ENCODE results near the gene PITX2. TPM values are rescaled to one million over a fixed set of nuclear protein-coding genes. Genes with fewer than 3 reads are reported as not detected.
A peak's percentile ranks its signal among the peaks of the same experiment; 100 is the strongest.
"Not testable (repeated sequence)": the region's sequence is repeated elsewhere in the genome, so short reads cannot be mapped to it uniquely, and the experiment has no call there.

PITX2 gene
- total RNA-seq, 2 donors from 2014 or later = not detected

GRCh38 chr4:110610620-110610939 lies 12.3 kb downstream of the PITX2 start:
- Mint-ChIP-seq H3K36me3 (peaks cover 0 to 11% of the 10 kb centered on the region in 2 donors), H3K9me3 (no peaks in the 10 kb centered on the region), H3K27ac (no peak overlapping the region)
- no peak for ATAC-seq
- no peak for DNase-seq (ENCODE audit: low spot score in 2 of 2)

- Mint-ChIP-seq H3K27ac (no peak overlapping the region), H3K9me3 (no peaks in the 10 kb centered on the region), H3K36me3 (peaks cover 0 to 11% of the 10 kb centered on the region in 2 donors)
- ATAC-seq = no peak
- DNase-seq (ENCODE audit: low spot score in 2 of 2) = no peak
Measured at GRCh38 chr4:110609044-110609750, 13.7 kb downstream of the PITX2 start.

- ATAC-seq (peak in 1 of 2 donors; percentile 35), DNase-seq (ENCODE audit: low spot score in 2 of 2) (no peak)
- Mint-ChIP-seq H3K9me3 (no peaks in the 10 kb centered on the region), H3K36me3 (peaks cover 0 to 11% of the 10 kb centered on the region in 2 donors), H3K27ac (no peak overlapping the region)
Measured at GRCh38 chr4:110605077-110605476, 17.8 kb downstream of the PITX2 start.

DNA sequence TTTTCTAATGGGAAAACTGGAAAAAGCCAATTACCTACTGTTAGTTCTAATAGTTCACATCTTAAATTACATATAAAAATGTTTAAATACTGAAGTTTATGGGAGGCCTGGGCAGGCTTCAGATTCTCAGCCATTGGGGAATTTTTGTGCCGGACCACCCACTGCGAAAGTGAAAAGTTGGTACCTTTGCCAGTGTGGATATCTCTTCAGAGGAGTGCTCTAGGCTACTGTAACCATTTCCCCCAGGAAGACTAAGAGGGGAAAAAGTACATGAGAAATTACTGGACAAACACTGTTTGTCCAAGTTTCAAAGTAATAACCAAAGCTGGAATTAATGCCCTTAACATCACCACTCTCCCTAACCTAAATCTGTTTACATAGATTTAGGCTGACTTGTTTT lies 20.8 kb downstream of the PITX2 start:
- H3K27ac Mint-ChIP-seq = no peak overlapping the region
- no peak for DNase-seq (ENCODE audit: low spot score in 2 of 2)
- H3K9me3 Mint-ChIP-seq = peaks cover 0 to 6% of the 10 kb centered on the region in 2 donors
- no peak for ATAC-seq
- no peaks in the 10 kb centered on the region for H3K36me3 Mint-ChIP-seq

GRCh38 chr4:110597582-110597981 lies 25.3 kb downstream of the PITX2 start:
- no peak for ATAC-seq
- peaks cover 3 to 10% of the 10 kb centered on the region in 2 donors for H3K9me3 Mint-ChIP-seq
- DNase-seq (ENCODE audit: low spot score in 2 of 2) = no peak

GRCh38 chr4:110596431-110596830 lies 26.4 kb downstream of the PITX2 start:
- H3K9me3 Mint-ChIP-seq = peaks cover 3 to 10% of the 10 kb centered on the region in 2 donors
- DNase-seq (ENCODE audit: low spot score in 2 of 2) (no peak), ATAC-seq (no peak)
- H3K27ac Mint-ChIP-seq = no peak overlapping the region
- H3K36me3 Mint-ChIP-seq = peaks cover 0 to 5% of the 10 kb centered on the region in 2 donors

More at GRCh38 chr4:110597582-110597981, 25.3 kb downstream of the PITX2 start:
- H3K27ac Mint-ChIP-seq = no peak overlapping the region
- H3K36me3 Mint-ChIP-seq = peaks cover 0 to 5% of the 10 kb centered on the region in 2 donors

DNA sequence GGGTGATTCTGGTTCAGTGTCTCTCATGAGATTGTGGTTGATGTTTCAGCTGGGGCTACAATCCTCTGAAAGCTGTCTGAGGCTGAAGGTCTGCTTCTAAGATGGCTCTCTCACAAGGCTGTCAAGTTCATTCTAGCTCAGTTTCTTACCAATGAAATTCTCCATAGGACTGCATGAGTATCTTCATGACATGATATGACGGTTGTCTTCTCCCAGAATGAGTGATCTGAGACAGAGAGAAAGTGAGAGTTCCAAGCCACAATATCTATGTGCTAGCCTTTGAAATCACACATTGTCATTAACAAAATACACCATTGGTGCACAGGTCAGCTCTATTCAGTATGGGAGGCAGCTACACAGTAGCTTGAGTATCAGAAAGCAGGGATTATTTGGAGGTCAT lies 27.3 kb downstream of the PITX2 start:
- H3K27ac Mint-ChIP-seq = no peak overlapping the region
- no peak for ATAC-seq
- peaks cover 3 to 10% of the 10 kb centered on the region in 2 donors for H3K9me3 Mint-ChIP-seq
- peaks cover 0 to 5% of the 10 kb centered on the region in 2 donors for H3K36me3 Mint-ChIP-seq
- no peak for DNase-seq (ENCODE audit: low spot score in 2 of 2)

- ATAC-seq (no peak), DNase-seq (ENCODE audit: low spot score in 2 of 2) (no peak)
- Mint-ChIP-seq H3K9me3 (peaks cover 3 to 4% of the 10 kb centered on the region in 2 donors), H3K27ac (no peak overlapping the region), H3K36me3 (no peaks in the 10 kb centered on the region)
Measured at GRCh38 chr4:110589297-110589696, 33.6 kb downstream of the PITX2 start.

GRCh38 chr4:110587666-110588285 lies 35.1 kb downstream of the PITX2 start:
- DNase-seq (ENCODE audit: low spot score in 2 of 2) = no peak
- Mint-ChIP-seq H3K36me3 (no peaks in the 10 kb centered on the region), H3K9me3 (no peaks in the 10 kb centered on the region), H3K27ac (no peak overlapping the region)
- no peak for ATAC-seq

DNA sequence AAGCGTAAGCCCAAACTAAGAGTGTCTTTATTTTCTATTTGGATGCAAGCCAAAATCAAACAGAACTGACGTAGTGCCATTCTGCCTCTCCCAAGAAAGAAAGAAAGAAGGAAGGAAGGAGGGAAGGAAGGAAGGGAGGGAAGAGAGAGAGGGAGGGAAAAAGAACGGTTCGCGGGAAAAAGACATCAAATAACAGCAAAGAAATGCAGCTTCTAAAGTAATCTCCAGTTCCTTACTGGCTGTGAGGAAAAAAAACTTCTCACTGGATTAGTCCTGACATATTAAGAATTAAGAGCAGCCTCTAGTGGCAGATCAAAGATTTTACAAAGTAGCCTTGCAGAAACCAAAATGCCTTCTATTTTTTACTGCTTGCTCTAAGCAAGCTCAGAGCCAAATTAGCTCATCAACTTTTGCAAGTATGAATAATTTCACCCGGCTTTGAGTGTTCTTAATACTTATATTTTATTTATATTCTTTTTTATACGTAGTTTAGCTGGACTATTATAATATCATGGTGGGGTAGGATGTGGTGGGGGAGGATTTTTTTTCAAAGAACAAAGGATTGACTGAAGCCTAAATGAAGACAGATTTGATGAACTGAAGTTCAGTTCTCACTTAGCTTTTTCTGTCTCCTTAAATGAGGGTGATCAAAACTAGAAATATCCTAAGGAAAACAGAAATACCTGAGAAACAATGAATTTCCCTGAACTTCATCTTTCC lies 36.6 kb downstream of the PITX2 start:
- ATAC-seq (no peak), DNase-seq (ENCODE audit: low spot score in 2 of 2) (no peak)
- H3K27ac Mint-ChIP-seq = no peak overlapping the region
- peaks cover 0 to 4% of the 10 kb centered on the region in 2 donors for H3K36me3 Mint-ChIP-seq
- no peaks in the 10 kb centered on the region for H3K9me3 Mint-ChIP-seq

GRCh38 chr4:110576696-110577095 lies 46.2 kb downstream of the PITX2 start:
- H3K36me3 Mint-ChIP-seq; H3K27ac Mint-ChIP-seq; ATAC-seq; DNase-seq (ENCODE audit: low spot score in 2 of 2): not testable (repeated sequence)
- peaks cover 3 to 13% of the 10 kb centered on the region in 2 donors for H3K9me3 Mint-ChIP-seq

Other genes with a start within 250 kb of the PITX2 start
- not detected for gene ENPEP, start 146.9 kb downstream of the PITX2 start, total RNA-seq

Data from activated naive CD4-positive, alpha-beta T cell treated with anti-CD3 and anti-CD28 coated beads, Interleukin-2, amount 50 U/mL, for 72 hours (primary cell).